HepG2 (cell line): ENCODE measurements around the gene B9D2. TPM values are rescaled to one million over a fixed set of nuclear protein-coding genes. Genes with fewer than 3 reads are reported as not detected.

Experiments
- ATAC-seq: fragments of 200-7000 bp; cut with Tn5 transposase; 3 replicates; pipeline ENCODE4 v1.9.1; 2020; ENCODE audit warnings: mild to moderate bottlenecking, moderate library complexity
- BruUV-seq: library from RNA; stranded (reverse); fragments of 400-500 nt; replicated peaks from 2 replicates; lab custom pipeline; 2021; lab: Mats Ljungman, UMichigan
- CTCF ChIA-PET: fragments of 300-600 bp; formaldehyde crosslinking; extraction: SDS; loops from one replicate; lab custom pipeline; 2021; ENCODE audit warnings: low total read pairs, inconsistent platforms, low intra/inter-chr PET ratio; lab: Yijun Ruan, JAX
- POLR2A ChIA-PET: fragments of 350-600 bp; sonication (Branson Sonifier 250); formaldehyde crosslinking; loops from one replicate; lab custom pipeline; 2020; ENCODE audit warnings: antibody characterized with exemption, inconsistent platforms; lab: Yijun Ruan, JAX
- DNase-seq: peaks from one replicate; pipeline ENCODE4 v3.0.0-alpha.2; 2015; ENCODE audit warnings: low spot score
- FAIRE-seq: peaks from 3 replicates; lab custom pipeline; 2011; peaks lifted over from hg19 to GRCh38; lab: Jason Lieb, UNC
- H2AFZ ChIP-seq: one replicate; pipeline ENCODE4 v1.6.1; 2011; ENCODE audit warnings: low read length, inconsistent platforms
- H3K27ac ChIP-seq: fragments of 300-600 bp; 3 replicates; pipeline ENCODE4 v1.8.0; 2011; ENCODE audit warnings: mixed run types, mild to moderate bottlenecking, mixed read lengths, low read length, inconsistent platforms; ENCODE audit not compliant: insufficient read depth; ENCODE audit errors: extremely low read length
- H3K27me3 ChIP-seq, 2 experiments: fragments of 200-600 bp in 1 of 2; 2 replicates in 1 of 2; 3 replicates in 1 of 2; pipeline versions ENCODE4 v1.6.0 to v1.8.0; 2011; ENCODE audit warnings: low read length in 2 of 2, mild to moderate bottlenecking in 2 of 2, moderate library complexity in 2 of 2, inconsistent platforms in 1 of 2; ENCODE audit not compliant: insufficient read depth in 2 of 2, control insufficient read depth in 1 of 2
- H3K36me3 ChIP-seq, 2 experiments: fragments of 200-600 bp in 1 of 2; replicated peaks in 1 of 2; 2 replicates in 1 of 2; 3 replicates in 1 of 2; pipeline versions ENCODE4 v1.5.1 to v1.8.0; 2011; ENCODE audit warnings: low read length in 2 of 2, inconsistent platforms in 1 of 2; ENCODE audit not compliant: insufficient read depth in 2 of 2, control insufficient read depth in 1 of 2
- H3K4me1 ChIP-seq: 2 replicates; pipeline ENCODE4 v1.5.1; 2012; ENCODE audit warnings: low read length, inconsistent platforms; ENCODE audit not compliant: insufficient read depth
- H3K4me2 ChIP-seq: 2 replicates; pipeline ENCODE4 v1.6.0; 2011; ENCODE audit warnings: low read depth, low read length, inconsistent platforms
- H3K4me3 ChIP-seq, 3 experiments: fragments of 200-600 bp in 1 of 3; sonication (generic), shearing (Covaris generic) in 1 of 3; replicated peaks in 1 of 3; 2 replicates each; pipeline ENCODE4 v1.5.1; 2011 to 2016; ENCODE audit warnings: low read length in 3 of 3, inconsistent platforms in 2 of 3, low read depth in 2 of 3, mild to moderate bottlenecking in 2 of 3, control low read depth in 1 of 3, mixed read lengths in 1 of 3; ENCODE audit not compliant: insufficient read depth in 1 of 3
- H3K79me2 ChIP-seq: one replicate; pipeline ENCODE4 v1.6.1; 2011; ENCODE audit warnings: low read length, inconsistent platforms; ENCODE audit not compliant: insufficient read depth
- H3K9ac ChIP-seq: 2 replicates; pipeline ENCODE4 v1.6.0; 2011; ENCODE audit warnings: mild to moderate bottlenecking, low read depth, low read length, inconsistent platforms; ENCODE audit not compliant: insufficient read depth
- H3K9me3 ChIP-seq: 2 replicates; pipeline ENCODE4 v1.5.1; 2012; ENCODE audit warnings: mild to moderate bottlenecking, low read length
- H4K20me1 ChIP-seq: 2 replicates; pipeline ENCODE4 v1.6.0; 2011; ENCODE audit warnings: inconsistent platforms, mild to moderate bottlenecking, low read length, moderate library complexity; ENCODE audit not compliant: insufficient read depth
- ARID4A ChIP-seq: sonication (generic); formaldehyde crosslinking; IDR thresholded peaks from 2 replicates; pipeline ENCODE4 v1.5.0; 2020; ENCODE audit warnings: mild to moderate bottlenecking, missing genetic modification reagents, borderline replicate concordance
- ASH2L ChIP-seq: fragments of 300-600, 200-600 bp; sonication (generic); IDR thresholded peaks from 2 replicates; pipeline ENCODE4 v1.7.0; 2017; ENCODE audit warnings: low read depth, mild to moderate bottlenecking, moderate library complexity, mixed read lengths, low read length; ENCODE audit not compliant: insufficient read length
- ATAD3A ChIP-seq: sonication (generic); formaldehyde crosslinking; IDR thresholded peaks from 2 replicates; pipeline ENCODE4 v1.4.0; 2020; ENCODE audit warnings: missing genetic modification reagents
- BORCS8-MEF2B ChIP-seq: sonication (generic); formaldehyde crosslinking; IDR thresholded peaks from 2 replicates; pipeline ENCODE4 v1.8.0; 2022; ENCODE audit warnings: mild to moderate bottlenecking, missing genetic modification reagents
- BRD4 ChIP-seq: sonication (generic); formaldehyde crosslinking; IDR thresholded peaks from 2 replicates; pipeline ENCODE4 v1.4.0; 2020; ENCODE audit warnings: missing genetic modification reagents
- FOSL1 ChIP-seq: sonication (generic); formaldehyde crosslinking; IDR thresholded peaks from 2 replicates; pipeline ENCODE4 v1.9.0; 2021; ENCODE audit warnings: missing genetic modification reagents, borderline replicate concordance
- HOXA3 ChIP-seq: sonication (generic); formaldehyde crosslinking; IDR thresholded peaks from 2 replicates; pipeline ENCODE4 v1.5.0; 2020; ENCODE audit warnings: missing genetic modification reagents
- KDM3A ChIP-seq: IDR thresholded peaks from 2 replicates; pipeline ENCODE4 v1.6.1; 2018; ENCODE audit warnings: low read depth, missing compliant biosample characterization
- KLF12 ChIP-seq: sonication (generic); formaldehyde crosslinking; IDR thresholded peaks from 2 replicates; pipeline ENCODE4 v1.4.0; 2020; ENCODE audit warnings: missing genetic modification reagents, borderline replicate concordance
- MAFG ChIP-seq: sonication (generic); formaldehyde crosslinking; IDR thresholded peaks from 2 replicates; pipeline ENCODE4 v1.5.1; 2020; ENCODE audit warnings: mild to moderate bottlenecking, missing genetic modification reagents
- NFE2L1 ChIP-seq: sonication (generic); formaldehyde crosslinking; IDR thresholded peaks from 2 replicates; pipeline ENCODE4 v1.4.0; 2020; ENCODE audit warnings: missing genetic modification reagents, mild to moderate bottlenecking, borderline replicate concordance
- SSRP1 ChIP-seq: IDR thresholded peaks from 2 replicates; pipeline ENCODE4 v1.6.1; 2016; ENCODE audit warnings: control low read depth
- TRIM24 ChIP-seq: sonication (generic); formaldehyde crosslinking; IDR thresholded peaks from 2 replicates; pipeline ENCODE4 v1.8.0; 2022; ENCODE audit warnings: mild to moderate bottlenecking, missing genetic modification reagents
- WIZ ChIP-seq: sonication (generic); formaldehyde crosslinking; IDR thresholded peaks from 2 replicates; pipeline ENCODE4 v1.5.1; 2020; ENCODE audit warnings: mild to moderate bottlenecking, missing genetic modification reagents
- ZNF234 ChIP-seq: sonication (generic); formaldehyde crosslinking; conservative IDR thresholded peaks from 2 replicates; pipeline ENCODE4 v1.5.1; 2020; ENCODE audit warnings: mild to moderate bottlenecking, missing genetic modification reagents
- ZNF335 ChIP-seq: sonication (generic); formaldehyde crosslinking; IDR thresholded peaks from 2 replicates; pipeline ENCODE4 v1.4.0; 2020; ENCODE audit warnings: missing genetic modification reagents
- ZNF644 ChIP-seq: IDR thresholded peaks from 2 replicates; pipeline ENCODE4 v1.6.1; 2016; ENCODE audit warnings: low read depth
- ZNF777 ChIP-seq: sonication (generic); formaldehyde crosslinking; IDR thresholded peaks from 2 replicates; pipeline ENCODE4 v1.4.0; 2020; ENCODE audit warnings: missing genetic modification reagents
- ZSCAN20 ChIP-seq: sonication (generic); formaldehyde crosslinking; IDR thresholded peaks from 2 replicates; pipeline ENCODE4 v1.4.0; 2020; ENCODE audit warnings: missing genetic modification reagents, mild to moderate bottlenecking, borderline replicate concordance
- ZSCAN25 ChIP-seq: sonication (generic); formaldehyde crosslinking; IDR thresholded peaks from 2 replicates; pipeline ENCODE4 v1.8.0; 2022; ENCODE audit warnings: mild to moderate bottlenecking, missing genetic modification reagents
- WGBS: methylation state at CpG from one replicate; pipeline ENCODE4 v1.1.6; 2017; ENCODE audit warnings: low lambda C conversion rate; 5-methylcytosine and 5-hydroxymethylcytosine counted together
- in situ Hi-C: cut with HindIII; loops from 2 replicates; pipeline ENCODE4 v1.10.0; 2017; ENCODE audit warnings: low pct_unique_long_range_greater_than_20kb; ENCODE audit not compliant: extremely low pct_ligation_motif_present
- intact Hi-C: fragments of 100-400 bp; cut with micrococcal nuclease; formaldehyde crosslinking; loops from one replicate; pipeline ENCODE4 v1.10.0; 2022; ENCODE audit not compliant: unreplicated experiment
- polyA plus RNA-seq, 8 experiments: library from polyadenylated mRNA; depleted of rRNA in 3 of 8; stranded (reverse) in 7 of 8; unstranded in 1 of 8; fragments of >200 nt; fragmentation: Illumina TruSeq in 4 of 8; extraction: Trizol in 4 of 8; gene quantifications; 2 replicates each; pipeline versions ENCODE4 v1.2.1 to v1.2.3, GENCODE V29; 2011 to 2016; ENCODE audit warnings: low read depth in 4 of 8, missing spikeins in 1 of 8, mixed read lengths in 1 of 8; ENCODE audit not compliant: insufficient read depth in 1 of 8
- total RNA-seq, 5 experiments: library from RNA; depleted of rRNA; stranded (reverse); fragments of >200 nt; fragmentation: Illumina TruSeq; extraction: Trizol; gene quantifications; 2 replicates each; pipeline ENCODE4 v1.2.3, GENCODE V29; 2016; ENCODE audit warnings: low read depth in 1 of 5
- TF ChIP-seq, protein P1 (sequence below): sonication (generic); formaldehyde crosslinking; IDR thresholded peaks from 2 replicates; pipeline ENCODE4 v1.8.1; 2023; ENCODE audit warnings: mild to moderate bottlenecking, inconsistent platforms, moderate library complexity, missing genetic modification reagents, borderline replicate concordance

The B9D2 gene
- total and polyA plus RNA-seq, 2 of the 13 experiments (the other 11 are each of a cell fraction or from before 2014, with no cell fraction given) = 3.1 to 4.4 TPM

GRCh38 chr19:41323430-41324125, 40.4 kb downstream of the B9D2 start:
- FAIRE-seq (peak; percentile 4), DNase-seq (peak; percentile 87), ATAC-seq (peak; percentile 58)
- Histone ChIP-seq H3K4me3 (peak overlapping the region in 2 of 3 experiments; percentile 15 to 69; a peak in 2 of 6 replicates), H3K36me3 (peaks cover 9 to 23% of the 10 kb centered on the region in 2 experiments; a peak in 4 of 5 replicates), H3K79me2 (peaks cover 2% of the 10 kb centered on the region), H3K4me1 (peaks cover 78% of the 10 kb centered on the region), H3K27me3 (no peaks in the 10 kb centered on the region), H3K27ac (peak overlapping the region; percentile 74), H3K9ac (peak overlapping the region; percentile 72), H3K4me2 (peak overlapping the region; percentile 77), H3K9me3 (no peaks in the 10 kb centered on the region), H4K20me1 (no peaks in the 10 kb centered on the region), H2AFZ (no peak overlapping the region)
- intact Hi-C loops (loop anchor here (2.0 kb wide), 1 partner anchor 29 kb away; the partner anchor contains the start of gene TGFB1), in situ Hi-C loops (no loop called here)
- BruUV-seq = no TSS peak
- CTCF ChIA-PET = no interaction called here
- POLR2A ChIA-PET = interaction anchor here (0.6 to 6.2 kb wide), 10 partner anchors 14 to 116 kb away, joined by 3 to 73 read pairs (median 7); partner anchors contain the start of genes B3GNT8, B9D2, CCDC97 and HNRNPUL1
- WGBS = 6% methylated on average over 12 of the region's 16 CpGs
- TF ChIP-seq MAFG (CRISPR knock-in tag) (no peak), BORCS8-MEF2B (CRISPR knock-in tag) (no peak), ZNF777 (no peak), KDM3A (no peak), HOXA3 (CRISPR knock-in tag) (peak; percentile 35; the same call in 1 of the 2 replicates), ZNF335 (CRISPR knock-in tag) (0 out of 2 replicates have a peak, but pooled peaks have one; percentile 60), NFE2L1 (CRISPR knock-in tag) (no peak), ZNF644 (CRISPR knock-in tag) (no peak), ASH2L (peak; percentile 39), BRD4 (no peak), ZSCAN20 (CRISPR knock-in tag) (no peak), ARID4A (peak; percentile 57), FOSL1 (CRISPR knock-in tag) (peak; percentile 77; the same call in 1 of the 2 replicates), WIZ (CRISPR knock-in tag) (no peak), ZSCAN25 (CRISPR knock-in tag) (no peak), SSRP1 (CRISPR knock-in tag) (no peak), ATAD3A (CRISPR knock-in tag) (no peak), ZNF234 (CRISPR knock-in tag) (no peak), KLF12 (no peak), TRIM24 (CRISPR knock-in tag) (no peak)
- TF ChIP-seq, protein P1, sequence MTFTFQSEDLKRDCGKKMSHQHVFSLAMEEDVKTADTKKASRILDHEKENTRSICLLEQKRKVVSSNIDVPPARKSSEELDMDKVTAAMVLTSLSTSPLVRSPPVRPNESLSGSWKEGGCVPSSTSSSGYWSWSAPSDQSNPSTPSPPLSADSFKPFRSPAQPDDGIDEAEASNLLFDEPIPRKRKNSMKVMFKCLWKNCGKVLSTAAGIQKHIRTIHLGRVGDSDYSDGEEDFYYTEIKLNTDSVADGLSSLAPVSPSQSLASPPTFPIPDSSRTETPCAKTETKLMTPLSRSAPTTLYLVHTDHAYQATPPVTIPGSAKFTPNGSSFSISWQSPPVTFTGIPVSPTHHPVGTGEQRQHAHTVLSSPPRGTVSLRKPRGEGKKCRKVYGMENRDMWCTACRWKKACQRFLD (CRISPR knock-in tag) = no peak
